SK-N-SH treated with all-trans-retinoic acid at 6 μM for 48 hours (cell line): Measurements from ENCODE around the gene HOXC9.

Experiments used
- CSDC2 ChIP-seq: fragments of 250-450 bp; sonication (Bioruptor Pico); IDR thresholded peaks from 2 replicates; pipeline ENCODE4 v1.5.0; 2020; ENCODE audit warnings: mild to moderate bottlenecking, moderate library complexity
- GLIS3 ChIP-seq: fragments of 250-450 bp; sonication (Bioruptor Pico); IDR thresholded peaks from 2 replicates; pipeline ENCODE4 v1.5.0; 2020; ENCODE audit warnings: mild to moderate bottlenecking, moderate library complexity
- TOX ChIP-seq: fragments of 250-450 bp; sonication (Bioruptor Pico); IDR thresholded peaks from 2 replicates; pipeline ENCODE4 v1.8.0; 2021; ENCODE audit warnings: mild to moderate bottlenecking, moderate library complexity, borderline replicate concordance
- ZC3H10 ChIP-seq: fragments of 250-450 bp; sonication (Bioruptor Pico); IDR thresholded peaks from 2 replicates; pipeline ENCODE4 v1.5.1; 2021; ENCODE audit warnings: mild to moderate bottlenecking, moderate library complexity
- ZFP3 ChIP-seq: fragments of 250-450 bp; sonication (Bioruptor Pico); IDR thresholded peaks from 2 replicates; pipeline ENCODE4 v1.5.0; 2020; ENCODE audit warnings: mild to moderate bottlenecking, moderate library complexity
- ZNF565 ChIP-seq: fragments of 450-650 bp; formaldehyde crosslinking; conservative IDR thresholded peaks from 2 replicates; pipeline ENCODE4 v1.5.0; 2020; ENCODE audit warnings: low read depth, mild to moderate bottlenecking, moderate library complexity
- ZNF70 ChIP-seq: fragments of 450-650 bp; formaldehyde crosslinking; IDR thresholded peaks from 2 replicates; pipeline ENCODE4 v1.5.0; 2020; ENCODE audit warnings: mild to moderate bottlenecking, moderate library complexity
- ZNF8 ChIP-seq: fragments of 450-650 bp; formaldehyde crosslinking; IDR thresholded peaks from 2 replicates; pipeline ENCODE4 v1.5.0; 2020; ENCODE audit warnings: mild to moderate bottlenecking, moderate library complexity
- TF ChIP-seq, protein P1 (sequence below): fragments of 250-450 bp; sonication (Bioruptor Pico); IDR thresholded peaks from 2 replicates; pipeline ENCODE4 v1.5.1; 2021; ENCODE audit warnings: mild to moderate bottlenecking, moderate library complexity
- TF ChIP-seq, protein P2 (sequence below): fragments of 250-450 bp; sonication (Bioruptor Pico); IDR thresholded peaks from 2 replicates; pipeline ENCODE4 v1.8.0; 2021; ENCODE audit warnings: low read depth, mild to moderate bottlenecking, moderate library complexity, borderline replicate concordance

DNA sequence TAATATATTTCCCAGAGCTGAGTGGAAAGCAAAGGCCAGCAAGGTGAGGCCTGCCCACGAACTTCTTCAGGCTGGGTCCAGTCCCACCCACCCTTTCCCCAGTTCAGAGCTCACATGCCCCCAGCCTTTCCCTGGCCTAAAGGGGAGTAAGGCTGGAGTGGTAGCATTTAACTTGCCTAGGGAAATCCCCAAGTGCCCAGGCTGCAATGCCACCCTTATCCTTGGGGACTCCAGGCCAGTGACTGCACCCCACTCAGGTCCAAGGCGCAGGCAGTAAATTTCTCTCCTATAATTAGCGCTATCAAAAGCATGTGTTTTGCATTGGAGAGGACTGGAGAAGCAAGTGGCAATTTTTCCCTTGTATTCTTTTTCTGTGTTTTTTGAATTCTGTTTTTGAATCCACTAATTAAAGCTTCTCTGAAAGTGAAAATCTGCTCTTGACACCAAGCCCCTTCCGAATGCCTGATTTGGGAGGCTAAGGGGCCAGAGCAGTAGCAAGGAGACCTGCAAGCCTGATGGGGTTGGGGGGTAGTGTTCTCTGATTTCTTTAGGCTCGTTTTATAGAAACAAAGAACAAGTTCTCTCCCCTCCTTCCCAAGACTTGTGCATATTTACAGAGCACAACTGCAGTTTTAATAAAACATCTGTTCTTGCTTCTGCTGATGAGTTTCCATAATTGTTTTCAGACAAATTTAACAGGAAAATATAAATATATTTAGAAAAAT is 24.8 kb downstream of the HOXC9 start:
- TF ChIP-seq, protein P1, sequence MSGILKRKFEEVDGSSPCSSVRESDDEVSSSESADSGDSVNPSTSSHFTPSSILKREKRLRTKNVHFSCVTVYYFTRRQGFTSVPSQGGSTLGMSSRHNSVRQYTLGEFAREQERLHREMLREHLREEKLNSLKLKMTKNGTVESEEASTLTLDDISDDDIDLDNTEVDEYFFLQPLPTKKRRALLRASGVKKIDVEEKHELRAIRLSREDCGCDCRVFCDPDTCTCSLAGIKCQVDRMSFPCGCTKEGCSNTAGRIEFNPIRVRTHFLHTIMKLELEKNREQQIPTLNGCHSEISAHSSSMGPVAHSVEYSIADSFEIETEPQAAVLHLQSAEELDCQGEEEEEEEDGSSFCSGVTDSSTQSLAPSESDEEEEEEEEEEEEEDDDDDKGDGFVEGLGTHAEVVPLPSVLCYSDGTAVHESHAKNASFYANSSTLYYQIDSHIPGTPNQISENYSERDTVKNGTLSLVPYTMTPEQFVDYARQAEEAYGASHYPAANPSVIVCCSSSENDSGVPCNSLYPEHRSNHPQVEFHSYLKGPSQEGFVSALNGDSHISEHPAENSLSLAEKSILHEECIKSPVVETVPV (CRISPR knock-in tag) = no peak
- no peak for TF ChIP-seq TOX (CRISPR knock-in tag)
- no peak for TF ChIP-seq ZNF70 (CRISPR knock-in tag)
- TF ChIP-seq ZNF8 = no peak
- TF ChIP-seq, protein P2, sequence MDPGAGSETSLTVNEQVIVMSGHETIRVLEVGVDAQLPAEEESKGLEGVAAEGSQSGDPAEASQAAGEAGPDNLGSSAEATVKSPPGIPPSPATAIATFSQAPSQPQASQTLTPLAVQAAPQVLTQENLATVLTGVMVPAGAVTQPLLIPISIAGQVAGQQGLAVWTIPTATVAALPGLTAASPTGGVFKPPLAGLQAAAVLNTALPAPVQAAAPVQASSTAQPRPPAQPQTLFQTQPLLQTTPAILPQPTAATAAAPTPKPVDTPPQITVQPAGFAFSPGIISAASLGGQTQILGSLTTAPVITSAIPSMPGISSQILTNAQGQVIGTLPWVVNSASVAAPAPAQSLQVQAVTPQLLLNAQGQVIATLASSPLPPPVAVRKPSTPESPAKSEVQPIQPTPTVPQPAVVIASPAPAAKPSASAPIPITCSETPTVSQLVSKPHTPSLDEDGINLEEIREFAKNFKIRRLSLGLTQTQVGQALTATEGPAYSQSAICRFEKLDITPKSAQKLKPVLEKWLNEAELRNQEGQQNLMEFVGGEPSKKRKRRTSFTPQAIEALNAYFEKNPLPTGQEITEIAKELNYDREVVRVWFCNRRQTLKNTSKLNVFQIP (CRISPR knock-in tag) = no peak
- TF ChIP-seq ZNF565 (CRISPR knock-in tag) = no peak
- no peak for TF ChIP-seq ZC3H10
- TF ChIP-seq ZFP3 (CRISPR knock-in tag) = no peak
- TF ChIP-seq CSDC2 (CRISPR knock-in tag) = no peak
- no peak for TF ChIP-seq GLIS3
